Measurements from ENCODE around the gene LRRC8D.

Gene LRRC8D

GRCh38 chr1:89800718-89801117 lies 20.1 kb upstream of the LRRC8D start:
- TF ChIP-seq, protein P1, sequence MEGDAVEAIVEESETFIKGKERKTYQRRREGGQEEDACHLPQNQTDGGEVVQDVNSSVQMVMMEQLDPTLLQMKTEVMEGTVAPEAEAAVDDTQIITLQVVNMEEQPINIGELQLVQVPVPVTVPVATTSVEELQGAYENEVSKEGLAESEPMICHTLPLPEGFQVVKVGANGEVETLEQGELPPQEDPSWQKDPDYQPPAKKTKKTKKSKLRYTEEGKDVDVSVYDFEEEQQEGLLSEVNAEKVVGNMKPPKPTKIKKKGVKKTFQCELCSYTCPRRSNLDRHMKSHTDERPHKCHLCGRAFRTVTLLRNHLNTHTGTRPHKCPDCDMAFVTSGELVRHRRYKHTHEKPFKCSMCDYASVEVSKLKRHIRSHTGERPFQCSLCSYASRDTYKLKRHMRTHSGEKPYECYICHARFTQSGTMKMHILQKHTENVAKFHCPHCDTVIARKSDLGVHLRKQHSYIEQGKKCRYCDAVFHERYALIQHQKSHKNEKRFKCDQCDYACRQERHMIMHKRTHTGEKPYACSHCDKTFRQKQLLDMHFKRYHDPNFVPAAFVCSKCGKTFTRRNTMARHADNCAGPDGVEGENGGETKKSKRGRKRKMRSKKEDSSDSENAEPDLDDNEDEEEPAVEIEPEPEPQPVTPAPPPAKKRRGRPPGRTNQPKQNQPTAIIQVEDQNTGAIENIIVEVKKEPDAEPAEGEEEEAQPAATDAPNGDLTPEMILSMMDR (IDR thresholded peaks at IDR 0.05; ENCODE audit: insufficient read depth, low read depth, low read length, missing control alignments), result no peak
- H3K4me3 ChIP-seq (ENCODE audit: low read length), result no peak overlapping the region
- no peak for DNase-seq (ENCODE audit: low read depth)

DNA sequence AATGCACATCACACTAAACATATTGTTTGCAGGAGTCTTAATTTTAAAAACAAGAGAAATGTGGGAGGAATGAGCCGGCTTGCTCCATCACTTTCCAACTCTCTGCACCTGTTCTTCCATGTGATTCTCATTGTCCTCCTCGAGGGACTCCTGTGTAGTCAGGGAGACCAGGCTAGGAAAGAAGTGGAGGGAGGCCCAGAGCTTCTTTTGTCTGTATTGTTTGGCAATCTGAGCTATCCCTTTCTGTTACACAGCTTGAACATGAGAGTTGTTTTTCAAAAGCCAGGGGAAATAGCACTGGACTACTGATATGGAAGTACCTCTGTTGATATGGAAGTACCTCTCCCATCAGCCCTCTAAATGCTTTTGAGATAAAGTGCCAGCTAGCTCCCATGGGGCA lies 18.8 kb upstream of the LRRC8D start:
- no peak for DNase-seq (ENCODE audit: low read depth)
- TF ChIP-seq, protein P1 (IDR thresholded peaks at IDR 0.05; ENCODE audit: insufficient read depth, low read depth, low read length, missing control alignments), result no peak
- H3K4me3 ChIP-seq (ENCODE audit: low read length), result no peak overlapping the region

- no peak for DNase-seq (ENCODE audit: low read depth)
- TF ChIP-seq, protein P1 (IDR thresholded peaks at IDR 0.05; ENCODE audit: insufficient read depth, low read depth, low read length, missing control alignments), result no peak
- H3K4me3 ChIP-seq (ENCODE audit: low read length), result no peak overlapping the region
Measured at GRCh38 chr1:89802841-89803240, 18.0 kb upstream of the LRRC8D start.

DNA sequence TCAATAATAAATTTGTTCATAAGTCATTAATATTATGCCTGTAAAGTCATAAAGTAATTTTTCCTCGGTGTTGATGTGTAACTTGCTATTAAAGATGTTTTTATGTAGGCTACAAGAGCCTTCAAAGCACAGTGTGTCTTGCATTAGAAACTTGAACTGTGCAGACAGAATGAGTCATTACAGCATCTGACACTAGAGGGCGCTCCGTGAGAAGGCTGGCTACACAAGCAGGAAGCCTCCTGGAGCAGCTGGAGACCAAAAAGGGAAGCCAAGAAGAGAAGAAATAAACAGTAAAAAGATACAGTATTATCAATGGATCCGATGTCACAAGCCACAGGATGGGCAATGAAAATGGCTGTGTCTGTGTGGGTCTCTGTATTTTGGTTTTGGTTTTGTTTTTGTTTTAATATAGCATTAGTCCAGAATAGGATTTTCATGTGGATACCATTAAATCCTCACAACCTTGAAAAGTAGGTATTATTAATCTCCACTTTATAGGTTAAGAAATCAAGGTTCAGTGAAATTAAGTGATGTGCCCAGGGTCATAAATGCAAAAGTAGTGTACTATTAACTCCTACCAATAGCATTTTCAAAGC lies 16.1 kb upstream of the LRRC8D start:
- peak; percentile 89 for DNase-seq (ENCODE audit: low read depth)
- TF ChIP-seq, protein P1 (IDR thresholded peaks at IDR 0.05; ENCODE audit: insufficient read depth, low read depth, low read length, missing control alignments), result peak; percentile 97
- H3K4me3 ChIP-seq (ENCODE audit: low read length), result no peak overlapping the region

GRCh38 chr1:89806616-89807015 lies 14.2 kb upstream of the LRRC8D start:
- no peak overlapping the region for H3K4me3 ChIP-seq (ENCODE audit: low read length)
- TF ChIP-seq, protein P1 (IDR thresholded peaks at IDR 0.05; ENCODE audit: insufficient read depth, low read depth, low read length, missing control alignments), result no peak

GRCh38 chr1:89807503-89807902 lies 13.3 kb upstream of the LRRC8D start:
- no peak for DNase-seq (ENCODE audit: low read depth)
- TF ChIP-seq, protein P1 (IDR thresholded peaks at IDR 0.05; ENCODE audit: insufficient read depth, low read depth, low read length, missing control alignments), result no peak
- no peak overlapping the region for H3K4me3 ChIP-seq (ENCODE audit: low read length)

More at GRCh38 chr1:89806616-89807015, 14.2 kb upstream of the LRRC8D start:
- DNase-seq (ENCODE audit: low read depth), result no peak

GRCh38 chr1:89807983-89808382 lies 12.8 kb upstream of the LRRC8D start:
- DNase-seq (ENCODE audit: low read depth), result no peak
- no peak overlapping the region for H3K4me3 ChIP-seq (ENCODE audit: low read length)
- TF ChIP-seq, protein P1 (IDR thresholded peaks at IDR 0.05; ENCODE audit: insufficient read depth, low read depth, low read length, missing control alignments), result no peak
